HFFc6 (cell line): ENCODE results near the gene ATAD3B. TPM values are rescaled to one million over a fixed set of nuclear protein-coding genes. Genes with fewer than 3 reads are reported as not detected.
"Not testable (repeated sequence)": the region's sequence is repeated elsewhere in the genome, so short reads cannot be mapped to it uniquely, and the experiment has no call there.

ENCODE experiments used
- DNase-seq: peaks from one replicate; pipeline ENCODE4 v3.0.0-alpha.2; 2018
- H3K27ac Mint-ChIP-seq: 2 replicates; pipeline ENCODE4 v1.8.0; 2020; ENCODE audit warnings: mild to moderate bottlenecking, mixed read lengths
- H3K27me3 Mint-ChIP-seq: 2 replicates; pipeline ENCODE4 v1.8.0; 2021; ENCODE audit warnings: mild to moderate bottlenecking, moderate library complexity, mixed read lengths; ENCODE audit not compliant: insufficient read depth
- H3K36me3 Mint-ChIP-seq: 2 replicates; pipeline ENCODE4 v1.8.0; 2021; ENCODE audit warnings: low read depth, mixed read lengths
- H3K4me1 Mint-ChIP-seq: 2 replicates; pipeline ENCODE4 v1.8.0; 2020; ENCODE audit warnings: low read depth, mixed read lengths
- H3K4me3 Mint-ChIP-seq: 2 replicates; pipeline ENCODE4 v1.8.0; 2020; ENCODE audit warnings: mild to moderate bottlenecking, moderate library complexity, mixed read lengths
- H3K9me3 Mint-ChIP-seq: 2 replicates; pipeline ENCODE4 v1.8.0; 2020; ENCODE audit warnings: mild to moderate bottlenecking, mixed read lengths
- total RNA-seq, 6 experiments: library from RNA; stranded (reverse); fragmentation: NEBNext Ultra II Directional; extraction: Animal tissue kit (Norgen Biotek cat#: 25700); gene quantifications; 2 replicates in 1 of 6; 3 replicates in 5 of 6; pipeline ENCODE4 v1.2.3, GENCODE V29; 2021
- TF ChIP-seq, protein P1 (sequence below): fragments of 200-600 bp; sonication (generic); IDR thresholded peaks from 2 replicates; pipeline ENCODE4 v1.5.0; 2021; ENCODE audit warnings: antibody characterized with exemption, mild to moderate bottlenecking

The ATAD3B gene
- total RNA-seq, 6 experiments from 2014 or later, result 21.0 to 24.8 (median 23.0) TPM

DNA sequence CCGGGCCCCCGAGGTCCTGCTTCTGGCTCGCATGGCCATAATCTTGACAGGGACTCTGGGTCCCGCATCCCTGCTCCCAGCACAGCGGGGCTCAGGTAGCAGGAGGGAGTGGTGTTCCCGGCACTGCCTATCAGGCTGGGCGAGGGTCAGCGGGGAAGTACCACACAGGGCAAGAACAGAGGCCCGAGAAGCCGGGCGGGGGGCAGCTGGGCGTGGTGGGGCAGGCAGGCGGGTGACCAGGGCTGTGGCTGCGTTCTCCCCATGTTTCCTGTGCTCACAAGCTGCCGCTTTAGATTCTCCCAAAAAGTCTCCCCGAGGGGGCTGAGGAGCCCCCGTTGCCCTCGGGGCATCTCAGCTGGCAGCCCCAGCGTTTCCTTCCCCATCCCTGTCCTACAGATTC, 18.3 kb downstream of the ATAD3B start:
- peaks cover 42% of the 10 kb centered on the region for H3K36me3 Mint-ChIP-seq
- H3K27me3 Mint-ChIP-seq, result peaks cover 2% of the 10 kb centered on the region
- DNase-seq, result no peak
- TF ChIP-seq, protein P1, sequence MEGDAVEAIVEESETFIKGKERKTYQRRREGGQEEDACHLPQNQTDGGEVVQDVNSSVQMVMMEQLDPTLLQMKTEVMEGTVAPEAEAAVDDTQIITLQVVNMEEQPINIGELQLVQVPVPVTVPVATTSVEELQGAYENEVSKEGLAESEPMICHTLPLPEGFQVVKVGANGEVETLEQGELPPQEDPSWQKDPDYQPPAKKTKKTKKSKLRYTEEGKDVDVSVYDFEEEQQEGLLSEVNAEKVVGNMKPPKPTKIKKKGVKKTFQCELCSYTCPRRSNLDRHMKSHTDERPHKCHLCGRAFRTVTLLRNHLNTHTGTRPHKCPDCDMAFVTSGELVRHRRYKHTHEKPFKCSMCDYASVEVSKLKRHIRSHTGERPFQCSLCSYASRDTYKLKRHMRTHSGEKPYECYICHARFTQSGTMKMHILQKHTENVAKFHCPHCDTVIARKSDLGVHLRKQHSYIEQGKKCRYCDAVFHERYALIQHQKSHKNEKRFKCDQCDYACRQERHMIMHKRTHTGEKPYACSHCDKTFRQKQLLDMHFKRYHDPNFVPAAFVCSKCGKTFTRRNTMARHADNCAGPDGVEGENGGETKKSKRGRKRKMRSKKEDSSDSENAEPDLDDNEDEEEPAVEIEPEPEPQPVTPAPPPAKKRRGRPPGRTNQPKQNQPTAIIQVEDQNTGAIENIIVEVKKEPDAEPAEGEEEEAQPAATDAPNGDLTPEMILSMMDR, result no peak
- H3K27ac Mint-ChIP-seq, result no peak overlapping the region
- H3K4me1 Mint-ChIP-seq, result no peaks in the 10 kb centered on the region
- peaks cover 11% of the 10 kb centered on the region for H3K9me3 Mint-ChIP-seq
- H3K4me3 Mint-ChIP-seq, result no peak overlapping the region

DNA sequence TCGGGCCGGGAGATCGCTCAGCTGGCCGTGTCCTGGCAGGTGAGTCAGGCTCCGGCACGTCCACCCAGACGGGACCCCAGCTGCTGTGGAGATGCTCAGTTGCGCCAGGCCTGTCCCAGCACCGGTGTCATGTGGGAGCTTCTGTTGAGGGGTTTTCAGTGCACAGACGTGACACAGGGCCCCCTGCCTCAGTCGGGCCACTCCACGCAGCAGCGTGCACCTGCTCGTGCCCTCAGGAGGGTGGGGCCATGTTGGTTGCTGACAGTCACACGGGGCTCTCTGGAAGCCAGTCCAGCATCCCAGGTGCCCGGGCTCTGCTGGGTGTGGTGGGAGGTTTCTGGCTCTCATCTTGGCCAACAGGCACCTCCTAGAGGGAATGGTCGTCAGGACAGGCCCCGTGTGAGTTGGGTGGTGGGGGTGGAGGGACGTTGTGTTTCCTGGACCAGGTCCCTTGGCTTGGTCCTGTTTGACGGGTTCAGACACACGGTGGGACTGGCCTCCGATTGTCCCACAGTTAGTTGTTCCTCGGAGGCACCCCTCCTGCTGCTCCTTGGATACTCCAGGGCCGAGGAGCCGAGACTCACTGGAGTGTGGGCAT, 19.2 kb downstream of the ATAD3B start:
- Mint-ChIP-seq H3K36me3 (peaks cover 42% of the 10 kb centered on the region), H3K4me3 (no peak overlapping the region), H3K4me1 (no peaks in the 10 kb centered on the region), H3K9me3 (peaks cover 11% of the 10 kb centered on the region), H3K27me3 (peaks cover under 1% of the 10 kb centered on the region), H3K27ac (no peak overlapping the region)
- no peak for DNase-seq
- TF ChIP-seq, protein P1, result no peak

DNA sequence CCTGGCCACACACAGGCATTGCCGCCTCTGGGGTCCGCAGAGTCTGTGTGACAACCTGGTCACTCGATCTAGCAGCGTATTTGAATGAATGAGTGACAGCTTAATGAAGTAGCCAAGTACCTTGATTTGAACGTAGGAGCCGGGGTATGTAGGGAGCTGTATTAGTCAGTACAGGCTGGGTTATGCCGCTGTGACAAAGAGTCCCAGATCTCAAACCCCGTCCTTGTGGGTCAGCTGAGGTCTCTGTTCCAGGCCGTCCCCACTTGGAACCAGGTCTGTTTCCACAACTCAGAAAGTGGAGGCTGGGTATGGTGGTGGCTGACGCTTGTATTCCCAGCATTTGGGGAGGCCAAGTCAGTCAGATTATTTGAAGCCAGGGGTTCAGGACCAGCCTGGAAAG, 20.0 kb downstream of the ATAD3B start:
- no peaks in the 10 kb centered on the region for H3K4me1 Mint-ChIP-seq
- H3K36me3 Mint-ChIP-seq, result peaks cover 42% of the 10 kb centered on the region
- DNase-seq, result no peak
- H3K27ac Mint-ChIP-seq, result no peak overlapping the region
- no peak overlapping the region for H3K4me3 Mint-ChIP-seq
- TF ChIP-seq, protein P1, result no peak
- peaks cover 11% of the 10 kb centered on the region for H3K9me3 Mint-ChIP-seq
- no peaks in the 10 kb centered on the region; the same call in none of the 2 replicates for H3K27me3 Mint-ChIP-seq

DNA sequence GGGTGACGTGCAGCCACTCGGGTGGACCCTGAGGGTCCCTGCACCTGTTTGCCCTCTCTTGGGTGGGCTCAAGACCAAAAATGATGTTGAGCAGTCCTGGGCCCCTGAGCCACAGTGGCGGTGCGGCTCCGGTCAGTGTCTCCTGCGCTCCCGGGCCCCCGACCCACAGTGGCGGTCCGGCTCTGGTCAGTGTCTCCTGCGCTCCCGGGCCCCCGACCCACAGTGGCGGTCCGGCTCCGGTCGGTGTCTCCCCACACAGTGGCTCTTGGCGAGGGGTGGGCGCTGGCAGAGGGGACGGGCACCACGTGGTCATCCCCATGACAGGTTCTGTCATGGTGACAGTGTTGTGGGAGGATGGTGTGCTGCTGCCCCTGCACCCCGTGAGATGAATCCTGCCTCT, 22.7 kb downstream of the ATAD3B start:
- Mint-ChIP-seq H3K36me3 (peaks cover 42% of the 10 kb centered on the region), H3K9me3 (peaks cover 11% of the 10 kb centered on the region)
- not testable (repeated sequence) for DNase-seq, H3K4me3 Mint-ChIP-seq, H3K4me1 Mint-ChIP-seq, H3K27me3 Mint-ChIP-seq, H3K27ac Mint-ChIP-seq

DNA sequence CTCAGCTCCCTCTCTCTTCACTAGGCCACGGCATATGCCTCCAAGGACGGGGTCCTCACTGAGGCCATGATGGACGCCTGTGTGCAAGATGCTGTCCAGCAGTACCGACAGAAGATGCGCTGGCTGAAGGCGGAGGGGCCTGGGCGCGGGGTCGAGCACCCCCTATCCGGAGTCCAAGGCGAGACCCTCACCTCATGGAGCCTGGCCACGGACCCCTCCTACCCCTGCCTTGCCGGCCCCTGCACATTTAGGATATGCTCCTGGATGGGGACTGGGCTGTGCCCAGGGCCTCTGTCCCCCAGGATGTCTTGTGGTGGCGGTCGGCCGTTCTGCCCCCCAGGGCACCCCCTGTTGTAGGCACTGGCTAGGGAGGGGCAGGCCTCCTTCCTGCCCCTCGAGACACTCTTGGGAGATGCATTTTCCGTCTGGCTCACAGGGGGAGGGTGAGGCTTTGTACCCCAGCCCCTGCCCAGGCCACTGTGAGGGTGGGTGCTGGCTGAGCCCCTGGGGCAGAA, 24.0 kb downstream of the ATAD3B start:
- not testable (repeated sequence) for H3K4me1 Mint-ChIP-seq, H3K27ac Mint-ChIP-seq, H3K4me3 Mint-ChIP-seq, H3K27me3 Mint-ChIP-seq, DNase-seq
- Mint-ChIP-seq H3K9me3 (peaks cover 11% of the 10 kb centered on the region), H3K36me3 (peaks cover 31% of the 10 kb centered on the region)

DNA sequence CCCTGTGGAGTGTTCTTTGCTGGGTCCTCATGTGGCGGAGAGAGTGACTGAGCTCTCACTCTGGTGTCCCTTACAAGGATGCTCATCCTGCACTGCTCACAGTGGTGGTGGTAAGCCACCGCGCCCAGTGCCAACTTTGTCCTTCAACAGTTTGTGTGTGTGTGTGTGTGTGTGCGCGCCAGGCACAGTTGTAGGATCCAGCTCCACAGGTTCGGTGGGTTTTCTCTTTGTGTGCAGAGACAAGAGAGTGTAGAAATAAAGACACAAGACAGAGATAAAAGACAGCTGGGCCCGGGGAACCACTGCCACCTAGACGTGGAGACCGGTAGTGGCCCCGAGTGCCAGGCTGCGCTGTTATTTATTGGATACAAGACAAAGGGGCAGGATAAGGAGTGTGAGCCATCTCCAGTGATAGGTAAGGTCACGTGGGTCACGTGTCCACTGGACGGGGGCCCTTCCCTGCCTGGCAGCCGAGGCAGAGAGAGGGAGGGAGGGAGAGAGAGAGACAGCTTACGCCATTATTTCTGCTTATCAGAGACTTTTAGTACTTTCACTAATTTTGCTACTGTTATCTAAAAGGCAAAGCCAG, 33.3 kb downstream of the ATAD3B start:
- H3K9me3 Mint-ChIP-seq, H3K27me3 Mint-ChIP-seq, H3K36me3 Mint-ChIP-seq, H3K4me1 Mint-ChIP-seq, H3K4me3 Mint-ChIP-seq, H3K27ac Mint-ChIP-seq: not testable (repeated sequence)
- TF ChIP-seq, protein P1, result peak; percentile 61
- DNase-seq, result peak; percentile 6
